Liver (tissue), 3 donors: ENCODE data around the gene SCAI.
A peak's percentile ranks its signal among the peaks of the same experiment; 100 is the strongest.

Experiments used
- CTCF ChIP-seq: fragments of 150-350 bp; IDR thresholded peaks from 2 replicates; pipeline ENCODE4 v1.5.1; 2017; ENCODE audit warnings: improper control_type of control experiment, low read depth, low read length; ENCODE audit not compliant: missing input control
- EGR1 ChIP-seq, 2 donors: IDR thresholded peaks; 2 replicates each; pipeline ENCODE4 v1.6.1; 2016 to 2018; ENCODE audit warnings: antibody characterized with exemption in 2 of 2, low read depth in 2 of 2
- FOXA1 ChIP-seq: IDR thresholded peaks from 2 replicates; pipeline ENCODE4 v1.6.1; 2016; ENCODE audit warnings: antibody characterized with exemption
- GABPA ChIP-seq, 2 donors: IDR thresholded peaks in 1 of 2; conservative IDR thresholded peaks in 1 of 2; 2 replicates each; pipeline ENCODE4 v1.6.1; 2016; ENCODE audit warnings: antibody characterized with exemption in 2 of 2, mild to moderate bottlenecking in 1 of 2, moderate library complexity in 1 of 2
- JUND ChIP-seq, 2 donors: IDR thresholded peaks; 2 replicates each; pipeline ENCODE4 v1.6.1; 2016; ENCODE audit warnings: antibody characterized with exemption in 2 of 2
- MAX ChIP-seq: IDR thresholded peaks from 2 replicates; pipeline ENCODE4 v1.6.1; 2016; ENCODE audit warnings: antibody characterized with exemption
- NR2F2 ChIP-seq: IDR thresholded peaks from 2 replicates; pipeline ENCODE4 v1.6.1; 2016; ENCODE audit warnings: antibody characterized with exemption
- RAD21 ChIP-seq, 2 donors: IDR thresholded peaks; 2 replicates each; pipeline ENCODE4 v1.6.1; 2016; ENCODE audit warnings: antibody characterized with exemption in 2 of 2, mild to moderate bottlenecking in 2 of 2
- REST ChIP-seq: IDR thresholded peaks from 2 replicates; pipeline ENCODE4 v1.6.1; 2016; ENCODE audit warnings: antibody characterized with exemption, mild to moderate bottlenecking
- RXRA ChIP-seq, 2 donors: IDR thresholded peaks; 2 replicates each; pipeline ENCODE4 v1.6.1; 2017 to 2018; ENCODE audit warnings: antibody characterized with exemption in 2 of 2, mild to moderate bottlenecking in 1 of 2
- SP1 ChIP-seq: IDR thresholded peaks from 2 replicates; pipeline ENCODE4 v1.6.1; 2018; ENCODE audit warnings: antibody characterized with exemption, mild to moderate bottlenecking
- TAF1 ChIP-seq: conservative IDR thresholded peaks from 2 replicates; pipeline ENCODE4 v1.6.1; 2016; ENCODE audit warnings: antibody characterized with exemption, mild to moderate bottlenecking
- YY1 ChIP-seq: IDR thresholded peaks from 2 replicates; pipeline ENCODE4 v1.6.1; 2016; ENCODE audit warnings: antibody characterized with exemption, mild to moderate bottlenecking
- ZBTB33 ChIP-seq: IDR thresholded peaks from 2 replicates; pipeline ENCODE4 v1.6.1; 2016; ENCODE audit warnings: antibody characterized with exemption
- donor health status: healthy.
- donor health status: healthy.

- TF ChIP-seq CTCF (no peak), NR2F2 (no peak), GABPA (IDR thresholded peaks at IDR 0.05 in 1 of 2, conservative IDR thresholded peaks at IDR 0.05 in 1 of 2) (no peak), TAF1 (peak; percentile 13), EGR1 (IDR thresholded peaks at IDR 0.05; ENCODE audit: low read depth in 2 of 2) (no peak), RAD21 (IDR thresholded peaks at IDR 0.05) (no peak), YY1 (no peak), MAX (no peak), REST (no peak), RXRA (IDR thresholded peaks at IDR 0.05) (peak in 1 of 2 donors; percentile 10), FOXA1 (no peak), ZBTB33 (no peak), JUND (IDR thresholded peaks at IDR 0.05) (no peak), SP1 (no peak)
These were observed 202.8 kb downstream of the SCAI start for GRCh38 chr9:124940521-124940893.
